Activated CD8-positive, alpha-beta memory T cell treated with anti-CD3 and anti-CD28 coated beads, Interleukin-2, amount 50 U/mL, for 48 hours (primary cell): Measurements from ENCODE around the gene ADAP2.
A peak's percentile ranks its signal among the peaks of the same experiment; 100 is the strongest.

Experiments used
- DNase-seq: peaks from one replicate; pipeline ENCODE4 v3.0.0-alpha.2; 2020

ADAP2 gene

GRCh38 chr17:30970831-30971567 lies 49.3 kb downstream of the ADAP2 start, which contains the start of gene RNF135:
Gene RNF135, plus strand, starts transcription at chr17:30971039. Its CDS starts 35 bp downstream, at chr17:30971074.
- DNase-seq: peak; percentile 83

- DNase-seq: peak; percentile 41
Observed at GRCh38 chr17:30975042-30975820, 53.5 kb downstream of the ADAP2 start.

- peak; percentile 4 for DNase-seq
Observed at GRCh38 chr17:30979919-30980318, 58.2 kb downstream of the ADAP2 start.

GRCh38 chr17:30981531-30982519 lies 60.1 kb downstream of the ADAP2 start:
- peak; percentile 48 for DNase-seq

GRCh38 chr17:30982855-30983254 lies 61.1 kb downstream of the ADAP2 start:
- DNase-seq: no peak

- no peak for DNase-seq
Observed at GRCh38 chr17:30990458-30990857, 68.7 kb downstream of the ADAP2 start.

- no peak for DNase-seq
Observed at GRCh38 chr17:30992551-30992950, 70.8 kb downstream of the ADAP2 start.

GRCh38 chr17:30995347-30995746 lies 73.6 kb downstream of the ADAP2 start:
- no peak for DNase-seq

- DNase-seq: no peak
Observed at GRCh38 chr17:30996486-30996885, 74.7 kb downstream of the ADAP2 start.

- DNase-seq: no peak
Observed at GRCh38 chr17:30997270-30997669, 75.5 kb downstream of the ADAP2 start.

- no peak for DNase-seq
Observed at GRCh38 chr17:30997842-30998241, 76.1 kb downstream of the ADAP2 start.

- DNase-seq: no peak
Observed at GRCh38 chr17:31002047-31002446, 80.3 kb downstream of the ADAP2 start.

GRCh38 chr17:31003225-31003866 lies 81.6 kb downstream of the ADAP2 start:
- no peak for DNase-seq

- DNase-seq: no peak
Observed at GRCh38 chr17:31004160-31004559, 82.4 kb downstream of the ADAP2 start.

GRCh38 chr17:31007695-31008373 lies 86.1 kb downstream of the ADAP2 start:
- DNase-seq: no peak

- peak; percentile 78 for DNase-seq
Observed at GRCh38 chr17:31008374-31009041, 86.8 kb downstream of the ADAP2 start.
